A673 (cell line): Measurements from ENCODE around the gene PRKCA. TPM values are rescaled to one million over a fixed set of nuclear protein-coding genes. Genes with fewer than 3 reads are reported as not detected.

Experiments
- BruUV-seq: library from RNA; stranded (reverse); fragments of 400-500 nt; replicated peaks from 2 replicates; lab custom pipeline; 2021; lab: Mats Ljungman, UMichigan
- CTCF ChIA-PET: fragments of 300-600 bp; sonication (Branson Sonifier 250); formaldehyde crosslinking; loops from one replicate; lab custom pipeline; 2022; ENCODE audit warnings: antibody characterized with exemption; lab: Charles Lee
- POLR2A ChIA-PET: fragments of 300-600 bp; sonication (Branson Sonifier 250); formaldehyde crosslinking; loops from one replicate; lab custom pipeline; 2022; ENCODE audit warnings: antibody characterized with exemption; ENCODE audit not compliant: low non-redundant PET; lab: Charles Lee
- DNase-seq: peaks from one replicate; pipeline ENCODE4 v3.0.0-alpha.2; 2015; ENCODE audit warnings: low spot score
- H3K27ac ChIP-seq: fragments of 200-600 bp; sonication (generic); 2 replicates; pipeline ENCODE4 v1.5.1; 2016; ENCODE audit warnings: mixed run types, low read depth, mild to moderate bottlenecking, mixed read lengths, antibody characterized with exemption, low read length; ENCODE audit not compliant: poor library complexity, severe bottlenecking
- H3K27me3 ChIP-seq: fragments of 200-600 bp; sonication (generic); replicated peaks from 2 replicates; pipeline ENCODE4 v1.6.1; 2017; ENCODE audit warnings: mixed run types, low read depth, mild to moderate bottlenecking, mixed read lengths, antibody characterized with exemption, low read length; ENCODE audit not compliant: insufficient read depth, poor library complexity
- H3K36me3 ChIP-seq: fragments of 200-600 bp; sonication (generic); 2 replicates; pipeline ENCODE4 v1.6.1; 2016; ENCODE audit warnings: mixed run types, mild to moderate bottlenecking, mixed read lengths, antibody characterized with exemption, low read length; ENCODE audit not compliant: insufficient read depth, poor library complexity, severe bottlenecking
- H3K4me1 ChIP-seq: fragments of 200-600 bp; sonication (generic); 2 replicates; pipeline ENCODE4 v1.6.1; 2017; ENCODE audit warnings: mixed run types, mild to moderate bottlenecking, mixed read lengths, antibody characterized with exemption, low read length; ENCODE audit not compliant: insufficient read depth, poor library complexity, severe bottlenecking
- H3K4me3 ChIP-seq: fragments of 200-600 bp; sonication (generic); 2 replicates; pipeline ENCODE4 v1.5.1; 2016; ENCODE audit warnings: low read depth, mixed run types, mild to moderate bottlenecking, mixed read lengths, low read length; ENCODE audit not compliant: poor library complexity, severe bottlenecking
- H3K9me3 ChIP-seq: fragments of 200-600 bp; sonication (generic); 2 replicates; pipeline ENCODE4 v1.6.1; 2016; ENCODE audit warnings: mixed run types, low read depth, mild to moderate bottlenecking, mixed read lengths, antibody characterized with exemption, low read length; ENCODE audit not compliant: poor library complexity, severe bottlenecking
- CTCF ChIP-seq: fragments of 300-800, 200-600 bp; sonication (generic); conservative IDR thresholded peaks from 2 replicates; pipeline ENCODE4 v1.5.1; 2017; ENCODE audit warnings: low read depth, mild to moderate bottlenecking, antibody characterized with exemption, low read length, moderate library complexity, mixed read lengths
- EZH2 ChIP-seq: fragments of 200-600 bp; sonication (generic); IDR thresholded peaks from 2 replicates; pipeline ENCODE4 v1.6.1; 2017; ENCODE audit warnings: borderline replicate concordance, low read depth, mild to moderate bottlenecking, mixed read lengths, antibody characterized with exemption, low read length; ENCODE audit not compliant: poor library complexity, severe bottlenecking
- intact Hi-C: fragments of 100-400 bp; cut with micrococcal nuclease; formaldehyde crosslinking; loops from one replicate; pipeline ENCODE4 v1.10.0; 2022; ENCODE audit not compliant: unreplicated experiment
- total RNA-seq: library from RNA; stranded (reverse); gene quantifications from 2 replicates; pipeline ENCODE4 v1.2.3, GENCODE V29; 2021

Gene PRKCA
- total RNA-seq, 1 experiment from 2014 or later, result 16.3 TPM

- POLR2A ChIA-PET, result no interaction called here
- no peak for DNase-seq
- no peak overlapping the region for H3K4me3 ChIP-seq
- H3K27me3 ChIP-seq, result no peaks in the 10 kb centered on the region
- H3K9me3 ChIP-seq, result no peaks in the 10 kb centered on the region
- no peaks in the 10 kb centered on the region for H3K36me3 ChIP-seq
- CTCF ChIA-PET, result no interaction called here
- no peaks in the 10 kb centered on the region for H3K4me1 ChIP-seq
- TF ChIP-seq EZH2 (no peak), CTCF (no peak)
- no TSS peak for BruUV-seq
- intact Hi-C loops, result no loop called here
- no peak overlapping the region for H3K27ac ChIP-seq
Measured at GRCh38 chr17:66682283-66682682, 379.9 kb downstream of the PRKCA start.

- POLR2A ChIA-PET, result no interaction called here
- H3K4me1 ChIP-seq, result no peaks in the 10 kb centered on the region
- no TSS peak for BruUV-seq
- no peaks in the 10 kb centered on the region for H3K9me3 ChIP-seq
- CTCF ChIA-PET, result no interaction called here
- H3K36me3 ChIP-seq, result no peaks in the 10 kb centered on the region
- DNase-seq, result no peak
- H3K4me3 ChIP-seq, result no peak overlapping the region
- TF ChIP-seq CTCF, result no peak
- no peak for TF ChIP-seq EZH2
- no peak overlapping the region for H3K27ac ChIP-seq
- no peaks in the 10 kb centered on the region for H3K27me3 ChIP-seq
- intact Hi-C loops, result no loop called here
Measured at GRCh38 chr17:66684261-66684660, 381.8 kb downstream of the PRKCA start.

- Histone ChIP-seq H3K4me1 (no peaks in the 10 kb centered on the region), H3K27ac (no peak overlapping the region), H3K9me3 (no peaks in the 10 kb centered on the region), H3K4me3 (no peak overlapping the region), H3K27me3 (no peaks in the 10 kb centered on the region), H3K36me3 (no peaks in the 10 kb centered on the region)
- TF ChIP-seq EZH2 (no peak), CTCF (no peak)
- ChIA-PET CTCF (no interaction called here), POLR2A (no interaction called here)
- BruUV-seq, result no TSS peak
- no peak for DNase-seq
- intact Hi-C loops, result no loop called here
Measured at GRCh38 chr17:66684731-66685130, 382.3 kb downstream of the PRKCA start.
